Measurements from ENCODE around the gene RAB38. TPM values are rescaled to one million over a fixed set of nuclear protein-coding genes. Genes with fewer than 3 reads are reported as not detected.

The RAB38 gene
- total and polyA plus RNA-seq, 2 donors (not counting 1 experiment from before 2014, with no cell fraction given) = not detected

GRCh38 chr11:88164806-88165585 is 10.2 kb downstream of the RAB38 start:
- Mint-ChIP-seq H3K9me3 (ENCODE audit: insufficient read depth) (no peaks in the 10 kb centered on the region), H3K27ac (no peak overlapping the region), H3K4me1 (no peaks in the 10 kb centered on the region), H3K4me3 (no peak overlapping the region), H3K27me3 (peaks cover 5% of the 10 kb centered on the region)
- intact Hi-C loops (cut with micrococcal nuclease) = no loop called here
- Histone ChIP-seq H3K27me3 (replicated peaks in 1 of 4; ENCODE audit: control extremely low read depth in 1 of 4, control insufficient read depth in 3 of 4, insufficient read depth in 4 of 4, low read length in 3 of 4) (no peaks in the 10 kb centered on the region), H3K4me3 (ENCODE audit: control extremely low read depth in 1 of 5, extremely low read depth in 1 of 5, insufficient read depth in 1 of 5, low read depth in 2 of 5, low read length in 4 of 5) (no peak overlapping the region), H3K4me2 (replicated peaks; ENCODE audit: low read depth, low read length, poor library complexity, severe bottlenecking) (no peak overlapping the region), H3K9ac (ENCODE audit: low read length) (no peak overlapping the region), H2AFZ (ENCODE audit: insufficient read depth, low read depth, low read length, poor library complexity, severe bottlenecking) (no peak overlapping the region), H4K20me1 (ENCODE audit: control insufficient read depth, insufficient read depth, low read length, poor library complexity, severe bottlenecking) (no peaks in the 10 kb centered on the region), H3K79me2 (ENCODE audit: control insufficient read depth, insufficient read depth, low read length) (no peaks in the 10 kb centered on the region), H3K9me3 (ENCODE audit: control extremely low read depth in 1 of 3, control insufficient read depth in 2 of 3, insufficient read depth in 1 of 3, low read length in 2 of 3) (peaks cover 0 to 1% (median 0%) of the 10 kb centered on the region in 3 donors), H3K4me1 (ENCODE audit: control insufficient read depth in 2 of 2, insufficient read depth in 2 of 2, low read length in 2 of 2) (no peaks in the 10 kb centered on the region), H3K27ac (ENCODE audit: low read length in 2 of 2) (no peak overlapping the region), H3K36me3 (replicated peaks in 1 of 2; ENCODE audit: control extremely low read depth in 1 of 2, control insufficient read depth in 1 of 2, extremely low read depth in 1 of 2, insufficient read depth in 2 of 2, low read length in 1 of 2) (no peaks in the 10 kb centered on the region)
- no CpG with 5 or more reads among the region's 1 CpG for WGBS (ENCODE audit: insufficient coverage)
- no peak for TF ChIP-seq EZH2 (IDR thresholded peaks at IDR 0.05; ENCODE audit: borderline replicate concordance, insufficient read depth, low read depth, low read length, poor library complexity, severe bottlenecking)
- no peak for TF ChIP-seq CTCF (IDR thresholded peaks at IDR 0.05)
- ChIA-PET POLR2A (no interaction called here), CTCF (interaction anchor here (1.5 kb wide), 1 partner anchor 387 kb away, joined by 4 read pairs; no protein-coding TSS in a partner anchor)
- ATAC-seq (ENCODE audit: low read depth) (no peak), DNase-seq (no peak)

GRCh38 chr11:88164320-88164719 is 10.9 kb downstream of the RAB38 start:
- Histone ChIP-seq H3K27me3 (replicated peaks in 1 of 4; ENCODE audit: control extremely low read depth in 1 of 4, control insufficient read depth in 3 of 4, insufficient read depth in 4 of 4, low read length in 3 of 4) (no peaks in the 10 kb centered on the region), H2AFZ (ENCODE audit: insufficient read depth, low read depth, low read length, poor library complexity, severe bottlenecking) (no peak overlapping the region), H3K4me2 (replicated peaks; ENCODE audit: low read depth, low read length, poor library complexity, severe bottlenecking) (no peak overlapping the region), H3K9ac (ENCODE audit: low read length) (no peak overlapping the region), H3K4me3 (ENCODE audit: control extremely low read depth in 1 of 5, extremely low read depth in 1 of 5, insufficient read depth in 1 of 5, low read depth in 2 of 5, low read length in 4 of 5) (no peak overlapping the region), H3K27ac (ENCODE audit: low read length in 2 of 2) (no peak overlapping the region), H3K4me1 (ENCODE audit: control insufficient read depth in 2 of 2, insufficient read depth in 2 of 2, low read length in 2 of 2) (no peaks in the 10 kb centered on the region), H3K9me3 (ENCODE audit: control extremely low read depth in 1 of 3, control insufficient read depth in 2 of 3, insufficient read depth in 1 of 3, low read length in 2 of 3) (peaks cover 0 to 1% (median 0%) of the 10 kb centered on the region in 3 donors), H4K20me1 (ENCODE audit: control insufficient read depth, insufficient read depth, low read length, poor library complexity, severe bottlenecking) (no peaks in the 10 kb centered on the region), H3K36me3 (replicated peaks in 1 of 2; ENCODE audit: control extremely low read depth in 1 of 2, control insufficient read depth in 1 of 2, extremely low read depth in 1 of 2, insufficient read depth in 2 of 2, low read length in 1 of 2) (no peaks in the 10 kb centered on the region), H3K79me2 (ENCODE audit: control insufficient read depth, insufficient read depth, low read length) (no peaks in the 10 kb centered on the region)
- POLR2A ChIA-PET = no interaction called here
- CTCF ChIA-PET = interaction anchor here (1.5 kb wide), 1 partner anchor 388 kb away, joined by 4 read pairs; no protein-coding TSS in a partner anchor
- ATAC-seq (ENCODE audit: low read depth) (no peak), DNase-seq (no peak)
- H3K9me3 Mint-ChIP-seq (ENCODE audit: insufficient read depth) = no peaks in the 10 kb centered on the region
- H3K4me1 Mint-ChIP-seq = no peaks in the 10 kb centered on the region
- no peak for TF ChIP-seq EZH2 (IDR thresholded peaks at IDR 0.05; ENCODE audit: borderline replicate concordance, insufficient read depth, low read depth, low read length, poor library complexity, severe bottlenecking)
- TF ChIP-seq CTCF (IDR thresholded peaks at IDR 0.05) = no peak
- H3K4me3 Mint-ChIP-seq = no peak overlapping the region
- peaks cover 5% of the 10 kb centered on the region for H3K27me3 Mint-ChIP-seq
- no peak overlapping the region for H3K27ac Mint-ChIP-seq
- intact Hi-C loops (cut with micrococcal nuclease) = no loop called here
- WGBS (ENCODE audit: insufficient coverage) = no CpG with 5 or more reads among the region's 4 CpGs

Data from B cell (primary cell).